Epidermal melanocyte (primary cell): ENCODE data around the gene PLCB1.
"Not testable (repeated sequence)": the region's sequence is repeated elsewhere in the genome, so short reads cannot be mapped to it uniquely, and the experiment has no call there.

Source experiments
- DNase-seq: peaks from one replicate; pipeline ENCODE4 v3.0.0; 2011; ENCODE audit warnings: low spot score; ENCODE audit not compliant: insufficient read length

The PLCB1 gene

GRCh38 chr20:8435285-8436035 is 303.4 kb downstream of the PLCB1 start:
- no peak for DNase-seq

- not testable (repeated sequence) for DNase-seq
Measured at GRCh38 chr20:8436938-8437337, 304.9 kb downstream of the PLCB1 start.

DNA sequence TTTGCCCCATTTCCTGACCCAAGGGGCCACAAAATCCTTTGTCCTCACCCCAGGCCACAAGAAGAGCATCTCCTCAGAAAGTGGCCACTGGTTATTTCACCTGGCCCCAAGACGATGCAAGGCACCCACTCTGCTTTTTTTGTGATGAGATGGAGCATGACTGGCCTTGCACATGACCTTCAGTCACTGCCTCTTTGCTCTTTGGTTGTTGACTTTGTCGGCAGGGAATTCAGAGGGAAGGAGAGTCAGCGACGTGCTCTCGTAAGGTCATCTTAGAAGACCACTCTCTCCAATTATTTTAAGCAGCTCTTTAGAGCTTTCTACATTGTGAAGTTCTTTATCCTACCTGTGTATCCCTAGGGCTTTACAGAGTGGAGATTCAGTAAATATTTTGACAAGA is 306.7 kb downstream of the PLCB1 start:
- DNase-seq = no peak

DNA sequence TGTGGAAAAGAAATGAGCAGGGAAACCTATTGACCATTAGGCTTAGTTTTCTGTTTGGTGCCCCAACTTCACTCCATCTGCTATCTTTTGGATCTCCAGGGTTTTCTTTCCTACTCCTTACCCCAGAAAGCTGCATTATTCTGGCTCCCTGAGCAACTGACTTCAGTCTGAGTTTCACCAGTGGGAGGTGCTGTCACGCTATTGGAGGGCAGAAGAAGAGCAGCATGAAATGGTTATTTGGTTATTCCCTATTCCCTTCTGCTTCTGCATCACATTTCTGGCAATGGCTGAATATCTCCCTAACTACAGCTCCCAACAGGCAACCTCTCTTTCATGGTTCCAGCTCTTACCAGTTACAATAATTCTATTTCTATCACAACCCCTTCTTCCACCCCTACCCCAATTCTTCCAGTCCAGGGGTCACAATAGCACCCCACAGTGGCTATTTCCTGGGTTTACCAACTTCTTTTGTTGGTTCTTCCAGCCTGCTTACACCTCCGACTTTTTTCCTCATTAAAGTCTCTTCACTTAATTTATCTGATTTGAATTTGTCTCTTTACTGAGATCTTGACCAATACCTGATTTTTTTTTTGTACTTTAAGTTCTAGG is 311.5 kb downstream of the PLCB1 start:
- DNase-seq = no peak

DNA sequence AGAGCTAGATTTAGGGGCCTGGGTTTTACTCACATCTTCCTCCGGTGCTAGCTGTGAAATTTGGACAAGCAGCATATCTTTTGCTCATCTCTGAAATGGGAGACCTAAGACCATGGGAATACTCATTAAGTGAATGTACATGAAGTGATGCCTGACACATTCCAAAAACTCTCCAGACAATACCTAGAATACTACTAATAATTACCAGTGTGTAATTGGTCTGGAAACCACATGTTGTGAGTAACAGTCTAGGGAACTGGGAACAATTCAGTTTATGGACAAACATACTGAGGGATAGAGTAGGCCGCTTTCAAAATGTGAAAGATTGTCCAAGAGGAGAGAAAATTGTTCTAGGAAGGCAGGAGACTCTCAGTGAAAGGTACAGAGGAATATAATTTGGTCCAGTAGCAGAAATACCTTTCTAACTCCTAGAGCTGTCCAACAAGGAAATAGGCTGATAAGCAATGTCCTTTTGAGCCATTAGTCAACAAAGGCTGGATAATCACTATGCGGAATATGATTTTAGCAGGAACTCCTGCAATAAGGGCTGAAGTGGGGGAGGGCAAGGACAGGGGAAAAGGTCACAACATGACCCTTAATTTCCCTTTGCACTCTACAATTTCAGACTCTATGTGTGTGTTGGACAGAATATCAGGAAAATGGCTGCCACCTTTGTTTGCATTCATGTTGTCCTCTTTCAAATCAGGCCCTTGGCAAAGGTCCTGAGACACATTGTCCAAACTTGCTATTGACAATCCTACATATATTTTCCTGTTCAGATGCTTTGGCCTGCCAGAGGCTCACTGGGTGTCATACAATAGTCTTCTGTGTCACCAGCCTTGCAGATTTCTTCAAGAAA is 315.4 kb downstream of the PLCB1 start:
- no peak for DNase-seq

DNA sequence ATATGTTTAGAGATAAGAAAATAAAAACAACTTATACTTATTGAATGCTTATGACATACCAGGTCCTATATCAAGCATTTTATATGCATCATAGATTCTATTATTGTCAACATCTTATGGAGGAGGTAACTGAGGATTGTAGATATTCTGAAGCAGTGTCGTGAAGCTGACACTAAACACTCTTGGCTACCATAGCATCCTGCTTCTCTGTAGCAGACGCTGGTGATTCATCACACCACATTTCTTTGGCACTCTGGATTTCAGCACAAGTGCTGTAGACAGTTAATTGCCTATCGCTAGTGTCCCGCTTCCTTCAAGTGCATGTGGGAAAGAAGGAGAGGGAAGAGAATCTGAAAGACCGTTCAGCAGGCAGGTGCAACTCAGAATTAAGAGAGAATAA is 317.1 kb downstream of the PLCB1 start:
- DNase-seq = no peak

- DNase-seq = no peak
Measured at GRCh38 chr20:8454137-8454712, 322.2 kb downstream of the PLCB1 start.

DNA sequence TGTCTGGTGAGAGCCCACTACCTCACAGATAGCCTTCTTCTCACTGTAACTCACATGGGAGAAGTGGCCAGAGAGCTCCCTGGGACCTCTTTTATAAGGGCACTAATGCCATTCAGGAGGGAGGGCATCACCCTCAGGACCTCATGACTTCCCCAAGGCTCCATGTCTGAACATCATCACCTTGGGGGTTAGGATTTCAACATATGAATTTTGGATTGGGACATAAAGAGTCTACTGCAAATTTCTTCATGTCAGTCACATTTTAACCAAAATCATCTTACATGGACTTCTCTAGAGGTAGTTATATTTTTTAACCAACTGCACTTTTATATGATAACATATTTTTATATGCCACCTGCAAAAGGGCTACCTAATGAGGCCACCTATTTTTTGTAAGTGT is 324.7 kb downstream of the PLCB1 start:
- no peak for DNase-seq

- no peak for DNase-seq
Measured at GRCh38 chr20:8457978-8458377, 325.9 kb downstream of the PLCB1 start.

DNA sequence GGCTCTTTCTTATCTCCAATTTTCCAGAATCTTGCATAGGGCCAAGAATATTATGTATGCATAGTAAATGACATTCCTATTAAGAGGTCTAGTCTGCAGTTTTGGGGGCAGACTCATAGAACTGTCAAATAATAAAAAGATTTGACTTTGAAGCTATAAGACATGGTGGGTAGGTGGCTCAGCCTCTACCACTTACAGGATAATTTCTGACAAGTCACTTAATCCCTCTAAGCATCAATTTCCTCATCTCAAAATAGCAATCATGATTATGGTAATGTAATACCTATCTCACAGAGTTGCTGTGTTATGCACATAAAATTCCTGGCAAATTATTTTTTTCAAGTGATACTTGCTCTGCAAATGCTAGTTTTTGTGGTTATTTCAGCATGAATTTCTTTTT is 329.1 kb downstream of the PLCB1 start:
- no peak for DNase-seq

DNA sequence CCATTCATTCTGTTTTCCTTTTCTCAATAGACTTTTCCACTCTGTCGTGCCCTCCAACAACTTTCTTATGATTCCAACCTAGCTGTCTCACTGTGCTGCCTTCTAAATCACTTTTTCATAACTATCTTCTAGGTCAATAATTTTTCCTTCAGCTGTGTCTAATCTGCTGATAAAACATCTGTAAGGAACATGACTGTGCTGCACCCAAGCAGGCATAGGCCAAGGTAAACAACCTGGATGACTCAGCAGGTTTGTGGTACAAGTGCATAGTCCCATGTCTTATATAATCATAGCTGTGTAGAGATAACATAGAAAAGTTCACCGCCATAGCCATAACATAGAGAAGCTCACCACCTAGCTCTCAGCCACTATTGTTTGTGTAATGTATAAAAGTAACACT is 332.3 kb downstream of the PLCB1 start:
- no peak for DNase-seq

DNA sequence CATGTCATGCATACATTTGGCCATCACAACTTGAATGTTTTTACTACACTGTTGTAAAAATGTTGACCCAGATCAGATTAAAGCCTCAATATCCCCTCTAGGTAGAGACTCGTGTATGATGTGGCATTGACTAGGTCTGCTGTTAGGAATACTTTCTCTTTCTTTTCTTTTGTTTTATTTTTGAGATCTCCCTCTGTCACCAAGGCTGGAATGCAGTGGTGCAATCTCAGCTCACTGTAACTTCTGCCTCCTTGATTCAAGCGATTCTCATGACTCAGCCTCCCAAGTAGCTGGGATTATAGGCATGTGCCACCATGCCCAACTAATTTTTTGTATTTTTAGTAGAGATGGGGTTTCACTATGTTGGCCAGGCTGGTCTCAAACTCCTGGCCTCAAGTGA is 334.7 kb downstream of the PLCB1 start:
- DNase-seq = not testable (repeated sequence)

DNA sequence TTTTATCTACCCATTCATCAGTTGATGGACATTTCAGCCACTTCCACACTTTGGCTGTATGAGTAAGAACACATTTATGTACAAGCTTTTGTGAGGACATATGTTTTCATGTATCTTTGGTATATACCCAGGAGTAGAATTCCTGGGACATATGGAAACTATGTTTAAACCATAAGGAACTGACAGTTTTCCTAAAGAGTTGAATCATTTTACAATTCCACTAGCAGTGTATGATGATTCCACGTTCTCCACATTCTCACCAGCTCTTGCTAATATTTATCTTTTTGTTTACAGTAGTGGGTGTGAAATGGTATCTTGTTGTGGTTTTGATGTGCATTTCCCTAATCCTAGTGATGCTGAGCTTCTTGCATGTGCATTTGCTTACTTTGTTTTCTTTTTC is 338.1 kb downstream of the PLCB1 start:
- DNase-seq = no peak

DNA sequence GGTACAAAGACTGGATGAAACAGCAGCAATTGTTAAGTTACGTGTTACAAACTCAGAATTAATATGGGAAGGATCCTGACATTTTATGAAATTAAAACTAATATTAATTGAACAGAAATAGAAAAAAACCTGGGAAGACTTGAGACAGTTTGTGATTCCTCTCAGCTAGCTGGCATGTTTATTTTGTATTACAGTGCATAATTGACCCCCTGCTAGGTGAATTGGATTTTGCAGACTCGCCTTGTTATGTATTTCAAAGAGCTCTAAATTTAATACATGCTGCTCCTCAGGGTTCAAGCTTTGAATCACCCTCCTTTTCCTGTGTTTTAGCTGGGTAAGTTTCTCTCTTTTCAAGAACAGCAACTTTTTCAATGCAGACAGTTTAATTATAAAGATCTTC is 339.4 kb downstream of the PLCB1 start:
- DNase-seq = no peak

- no peak for DNase-seq
Measured at GRCh38 chr20:8473459-8473858, 341.4 kb downstream of the PLCB1 start.

- no peak for DNase-seq
Measured at GRCh38 chr20:8474027-8474668, 342.1 kb downstream of the PLCB1 start.

- no peak for DNase-seq
Measured at GRCh38 chr20:8476021-8476420, 344.0 kb downstream of the PLCB1 start.

GRCh38 chr20:8480597-8480996 is 348.5 kb downstream of the PLCB1 start:
- DNase-seq = no peak

DNA sequence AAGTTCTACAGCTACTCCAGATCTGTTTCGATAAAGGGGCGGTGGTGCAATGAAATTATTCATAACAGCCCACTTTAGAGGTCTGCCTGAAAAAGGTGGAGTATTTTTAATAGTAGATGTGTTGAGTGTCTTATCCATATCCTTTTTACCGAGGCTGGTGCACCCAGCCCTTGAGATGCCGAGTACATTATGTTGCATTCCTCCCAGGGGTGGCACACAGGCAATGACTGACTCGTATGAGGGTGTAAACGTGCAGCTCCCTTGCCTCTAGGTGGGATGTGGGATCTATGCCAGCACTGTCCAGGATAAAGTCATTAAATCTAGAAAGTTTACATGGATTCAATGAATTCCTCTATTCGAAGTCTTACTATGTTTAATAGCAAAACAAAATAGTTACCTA is 355.6 kb downstream of the PLCB1 start:
- DNase-seq = no peak

GRCh38 chr20:8489094-8489883 is 357.2 kb downstream of the PLCB1 start:
- no peak for DNase-seq
